SJCRH30 (cell line): Measurements from ENCODE around the gene PACSIN3. TPM values are rescaled to one million over a fixed set of nuclear protein-coding genes. Genes with fewer than 3 reads are reported as not detected.

Experiments
- DNase-seq, 2 experiments: peaks; one replicate each; pipeline ENCODE4 v3.0.0-alpha.2; 2015 to 2020
- H3K27ac ChIP-seq: fragments of 250-450 bp; sonication (Bioruptor Pico); 2 replicates; pipeline ENCODE4 v1.5.1; 2020; ENCODE audit warnings: mild to moderate bottlenecking, moderate library complexity
- H3K27me3 ChIP-seq: fragments of 250-450 bp; sonication (Bioruptor Pico); 2 replicates; pipeline ENCODE4 v1.5.1; 2020; ENCODE audit warnings: mild to moderate bottlenecking, moderate library complexity
- H3K36me3 ChIP-seq: fragments of 250-450 bp; sonication (Bioruptor Pico); 2 replicates; pipeline ENCODE4 v1.5.1; 2020; ENCODE audit warnings: mild to moderate bottlenecking, moderate library complexity
- H3K4me1 ChIP-seq: fragments of 250-450 bp; sonication (Bioruptor Pico); 2 replicates; pipeline ENCODE4 v1.5.1; 2020; ENCODE audit warnings: mild to moderate bottlenecking, moderate library complexity
- H3K4me3 ChIP-seq: fragments of 250-450 bp; sonication (Bioruptor Pico); 2 replicates; pipeline ENCODE4 v1.5.1; 2020; ENCODE audit warnings: mild to moderate bottlenecking, moderate library complexity
- H3K9me3 ChIP-seq: fragments of 250-450 bp; sonication (Bioruptor Pico); replicated peaks from 2 replicates; pipeline ENCODE4 v1.5.1; 2020; ENCODE audit warnings: mild to moderate bottlenecking, moderate library complexity
- total RNA-seq: library from RNA; depleted of rRNA; stranded (reverse); fragments of >200 nt; shearing (Covaris generic); gene quantifications from 2 replicates; pipeline ENCODE4 v1.2.3, GENCODE V29; 2014; rRNA removed

PACSIN3 gene
- total RNA-seq, 1 experiment from 2014 or later: 26.7 TPM

DNA sequence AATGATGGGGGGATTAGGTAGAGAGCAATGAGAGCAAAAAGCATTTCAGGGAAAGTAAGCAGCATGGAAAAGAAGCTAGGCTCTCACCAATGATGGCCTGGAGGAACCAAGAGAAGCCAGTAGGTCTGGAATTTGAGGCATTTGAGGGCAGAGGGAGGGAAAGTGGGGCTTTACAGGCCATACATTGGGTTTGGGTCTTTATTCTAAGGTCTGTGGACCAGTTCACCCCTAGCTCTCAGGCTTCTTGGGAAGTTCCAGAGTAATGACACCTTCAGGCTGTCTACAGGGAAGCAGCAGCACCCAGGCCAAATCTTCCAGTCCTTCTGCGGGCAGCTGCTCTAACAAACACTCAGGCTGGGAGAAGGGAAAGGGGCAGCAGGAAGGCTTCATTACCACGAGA lies 39.0 kb downstream of the PACSIN3 start:
- Histone ChIP-seq H3K9me3 (no peaks in the 10 kb centered on the region), H3K4me1 (peaks cover 15% of the 10 kb centered on the region), H3K27me3 (no peaks in the 10 kb centered on the region), H3K36me3 (no peaks in the 10 kb centered on the region), H3K27ac (no peak overlapping the region), H3K4me3 (no peak overlapping the region)
- no peak for DNase-seq

DNA sequence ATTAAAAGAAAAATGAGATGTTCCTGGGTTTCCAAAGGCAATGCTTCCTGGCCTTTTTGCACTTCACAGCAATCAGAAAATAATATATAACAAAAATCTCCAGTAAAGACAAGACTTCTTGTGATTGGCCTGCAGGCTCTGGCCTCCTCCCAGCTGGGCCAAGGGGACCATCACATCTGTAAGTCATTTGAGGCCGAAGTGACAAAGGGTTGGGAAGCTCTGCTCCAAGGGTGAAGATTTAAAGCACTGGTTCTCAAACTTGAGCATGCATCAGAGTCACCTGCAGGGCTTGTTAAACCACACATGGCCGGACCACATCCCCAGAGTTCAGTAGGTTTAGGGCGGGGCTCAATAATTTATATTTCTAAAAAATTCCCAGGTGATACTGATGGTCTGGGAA lies 41.7 kb downstream of the PACSIN3 start:
- no peak overlapping the region for H3K4me3 ChIP-seq
- H3K4me1 ChIP-seq: peaks cover 13% of the 10 kb centered on the region
- no peak for DNase-seq
- no peaks in the 10 kb centered on the region for H3K36me3 ChIP-seq
- H3K9me3 ChIP-seq: no peaks in the 10 kb centered on the region
- no peaks in the 10 kb centered on the region for H3K27me3 ChIP-seq
- H3K27ac ChIP-seq: no peak overlapping the region

DNA sequence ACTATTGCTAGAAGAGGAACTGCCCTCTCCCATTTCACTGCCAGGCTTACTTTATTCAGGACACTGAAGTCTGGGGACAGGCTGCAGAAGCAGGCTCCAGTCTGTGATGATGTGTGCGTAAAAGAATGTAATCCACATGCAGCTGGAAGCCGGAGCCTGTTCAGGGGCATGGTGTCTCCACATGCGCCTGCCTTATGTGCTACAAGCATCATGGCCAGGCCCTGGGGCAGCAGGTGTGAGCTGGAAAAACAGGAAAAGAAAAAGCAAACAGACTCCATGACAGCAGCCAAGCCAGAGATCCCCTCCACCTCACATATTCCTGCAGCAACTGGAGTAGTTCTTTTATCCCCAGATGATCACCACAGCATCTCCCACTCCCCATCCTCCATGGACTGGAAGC lies 42.9 kb downstream of the PACSIN3 start:
- Histone ChIP-seq H3K27ac (no peak overlapping the region; the same call in 1 of the 2 replicates), H3K27me3 (no peaks in the 10 kb centered on the region), H3K9me3 (no peaks in the 10 kb centered on the region), H3K4me3 (no peak overlapping the region), H3K36me3 (no peaks in the 10 kb centered on the region), H3K4me1 (peaks cover 7% of the 10 kb centered on the region)
- peak; percentile 80 to 85 for DNase-seq

DNA sequence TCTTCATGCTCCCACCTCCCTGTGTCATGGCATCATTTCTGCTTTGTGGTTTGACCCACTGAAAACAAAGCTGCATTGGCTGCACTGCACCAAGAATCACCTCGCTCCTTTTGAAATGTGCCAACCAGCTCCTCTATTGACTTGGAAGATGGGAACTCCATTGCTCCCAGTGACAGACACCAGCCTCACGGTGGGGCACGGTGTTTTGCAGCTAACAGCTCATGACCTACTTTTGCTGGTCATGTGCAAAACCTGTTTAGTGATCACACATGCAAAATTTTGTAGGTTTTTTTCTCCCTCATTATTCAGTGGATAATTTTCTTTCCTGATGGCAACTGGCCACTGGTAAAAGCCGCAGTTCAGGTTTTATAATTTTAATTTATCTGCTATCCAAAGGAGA lies 46.4 kb downstream of the PACSIN3 start:
- Histone ChIP-seq H3K9me3 (no peaks in the 10 kb centered on the region), H3K27me3 (no peaks in the 10 kb centered on the region), H3K36me3 (no peaks in the 10 kb centered on the region), H3K27ac (no peak overlapping the region), H3K4me1 (peaks cover 7% of the 10 kb centered on the region), H3K4me3 (no peak overlapping the region)
- no peak for DNase-seq

DNA sequence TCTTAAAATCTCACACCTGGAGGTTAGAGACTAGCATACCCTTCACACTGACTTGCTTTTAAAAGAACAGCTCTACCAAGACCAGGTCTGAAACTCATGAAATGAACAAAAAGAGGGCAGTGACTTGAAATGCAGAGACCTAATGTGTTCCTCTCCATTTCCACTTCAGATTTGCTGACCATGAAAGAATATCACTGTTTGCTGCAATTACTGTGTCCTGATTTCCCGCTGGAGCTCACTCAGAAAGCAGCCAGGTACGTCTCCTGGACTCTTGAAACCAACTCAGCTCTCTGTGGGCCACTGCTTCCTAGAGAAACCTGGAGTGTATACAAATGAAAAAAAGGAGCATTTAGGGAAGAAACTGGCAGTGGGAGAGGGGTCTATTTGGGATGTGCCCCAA lies 48.8 kb downstream of the PACSIN3 start:
- Histone ChIP-seq H3K27me3 (no peaks in the 10 kb centered on the region), H3K27ac (no peak overlapping the region), H3K4me3 (no peak overlapping the region), H3K9me3 (no peaks in the 10 kb centered on the region), H3K36me3 (no peaks in the 10 kb centered on the region), H3K4me1 (peaks cover under 1% of the 10 kb centered on the region)
- no peak for DNase-seq

DNA sequence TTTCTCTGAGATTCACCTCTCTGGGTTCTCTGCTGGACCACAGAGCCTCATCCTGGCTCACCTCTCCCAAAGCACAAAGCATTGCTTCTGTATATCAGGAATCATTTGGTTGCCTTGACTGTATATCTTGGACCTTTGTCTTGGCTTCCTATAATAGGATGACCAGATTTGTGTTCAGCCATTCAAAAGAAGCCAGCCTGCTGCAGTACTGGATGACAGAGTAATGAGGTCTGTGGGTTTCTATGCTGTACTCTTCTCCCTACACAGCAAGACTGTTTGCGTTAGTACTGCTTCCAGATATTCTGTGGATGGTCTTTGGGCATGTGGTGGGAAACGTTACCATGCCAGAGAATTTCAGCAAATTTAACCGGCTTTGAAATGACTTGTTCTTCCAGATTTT lies 49.3 kb downstream of the PACSIN3 start:
- no peaks in the 10 kb centered on the region for H3K36me3 ChIP-seq
- no peak for DNase-seq
- H3K27me3 ChIP-seq: no peaks in the 10 kb centered on the region
- H3K27ac ChIP-seq: no peak overlapping the region
- no peaks in the 10 kb centered on the region for H3K4me1 ChIP-seq
- no peaks in the 10 kb centered on the region for H3K9me3 ChIP-seq
- H3K4me3 ChIP-seq: no peak overlapping the region

DNA sequence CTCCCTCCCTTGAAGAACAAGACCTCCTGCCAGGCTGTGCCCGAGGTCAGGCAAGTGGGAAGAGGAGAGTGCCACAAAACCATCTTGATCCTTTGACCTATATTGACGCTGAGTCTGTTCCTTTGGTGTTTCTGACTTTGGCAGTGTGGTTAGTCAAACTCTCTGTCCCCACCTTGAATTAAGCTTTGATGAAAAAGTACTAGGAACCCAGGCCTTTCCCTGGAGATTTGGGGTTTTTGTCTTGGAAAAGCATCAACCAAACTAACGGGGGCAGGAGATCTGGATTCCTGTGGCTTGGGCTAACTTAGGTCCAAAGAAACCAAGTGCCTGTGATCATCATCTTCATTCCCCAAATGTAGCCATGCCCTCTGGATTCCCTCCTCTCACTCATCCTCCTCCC lies 49.9 kb downstream of the PACSIN3 start:
- Histone ChIP-seq H3K4me1 (peaks cover 2% of the 10 kb centered on the region), H3K4me3 (no peak overlapping the region), H3K27me3 (no peaks in the 10 kb centered on the region), H3K27ac (no peak overlapping the region), H3K9me3 (no peaks in the 10 kb centered on the region), H3K36me3 (no peaks in the 10 kb centered on the region)
- DNase-seq: no peak

DNA sequence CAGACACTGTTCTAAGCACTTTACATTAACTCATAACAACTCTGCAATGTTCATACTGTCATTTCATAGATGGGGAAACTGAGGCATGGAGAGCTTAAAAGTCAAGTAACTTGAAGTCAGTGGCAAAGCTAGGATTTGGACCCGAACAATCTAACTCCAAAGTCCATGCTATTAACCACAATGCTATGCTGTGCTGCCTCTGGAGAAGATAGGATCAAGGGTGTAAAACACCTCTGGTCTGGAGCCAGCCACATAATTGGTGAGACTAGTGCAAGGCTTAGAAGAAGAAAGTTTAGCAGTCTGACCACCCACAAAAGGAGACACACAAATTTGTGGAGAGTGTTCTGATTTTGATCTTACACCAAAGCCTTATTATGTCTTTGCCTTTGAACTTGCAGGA lies 53.3 kb downstream of the PACSIN3 start:
- Histone ChIP-seq H3K27me3 (no peaks in the 10 kb centered on the region), H3K4me3 (no peak overlapping the region), H3K4me1 (peaks cover 14% of the 10 kb centered on the region), H3K36me3 (no peaks in the 10 kb centered on the region), H3K9me3 (no peaks in the 10 kb centered on the region), H3K27ac (no peak overlapping the region)
- no peak for DNase-seq

DNA sequence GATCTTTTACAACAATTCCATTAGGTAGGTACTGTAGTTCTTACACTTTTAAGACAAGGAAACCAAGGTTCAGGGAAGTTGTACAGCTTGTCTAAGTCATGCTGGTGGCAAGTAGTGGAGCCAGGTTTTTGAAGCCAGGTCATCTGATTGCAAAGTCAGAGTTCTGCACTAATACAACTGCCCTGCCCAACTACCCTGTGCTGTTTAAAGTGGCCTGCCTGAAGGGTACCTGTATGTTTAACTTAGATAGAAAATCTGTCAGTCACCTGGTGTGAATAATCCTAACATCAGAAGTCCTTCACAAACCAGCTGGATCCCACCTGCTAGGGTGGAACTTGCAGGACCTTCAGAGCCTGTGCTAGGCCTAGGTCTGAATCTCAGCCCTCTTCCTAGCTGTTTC lies 53.7 kb downstream of the PACSIN3 start:
- DNase-seq: no peak
- no peaks in the 10 kb centered on the region for H3K36me3 ChIP-seq
- H3K4me3 ChIP-seq: no peak overlapping the region

DNA sequence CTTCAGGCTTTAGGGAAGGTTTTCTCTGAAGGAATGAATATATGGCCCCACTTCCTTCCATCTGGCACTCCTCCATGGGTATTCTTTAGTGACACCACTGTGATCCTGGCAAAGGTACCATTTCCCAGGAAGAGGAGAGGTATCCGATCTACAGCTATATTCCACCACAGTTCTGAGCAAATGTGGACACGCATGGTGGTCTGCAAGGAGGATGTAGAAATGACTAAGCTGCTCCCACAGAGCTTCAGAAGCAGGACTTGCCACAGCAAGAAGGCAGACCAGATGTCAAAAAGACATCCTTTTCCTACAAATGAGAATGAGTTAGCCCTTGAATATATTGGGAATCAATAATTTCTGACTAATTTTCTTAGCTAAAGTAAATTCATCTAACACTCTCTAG lies 55.1 kb downstream of the PACSIN3 start:
- H3K27me3 ChIP-seq: no peaks in the 10 kb centered on the region
- no peak for DNase-seq
- no peaks in the 10 kb centered on the region for H3K9me3 ChIP-seq
- peaks cover 14% of the 10 kb centered on the region for H3K4me1 ChIP-seq
- H3K36me3 ChIP-seq: no peaks in the 10 kb centered on the region
- H3K4me3 ChIP-seq: no peak overlapping the region
- peak overlapping the region; percentile 5; the same call in 1 of the 2 replicates for H3K27ac ChIP-seq

More for the DNA sequence above, 53.7 kb downstream of the PACSIN3 start:
- peaks cover 14% of the 10 kb centered on the region for H3K4me1 ChIP-seq
- no peaks in the 10 kb centered on the region for H3K9me3 ChIP-seq
- no peak overlapping the region for H3K27ac ChIP-seq
- H3K27me3 ChIP-seq: no peaks in the 10 kb centered on the region

DNA sequence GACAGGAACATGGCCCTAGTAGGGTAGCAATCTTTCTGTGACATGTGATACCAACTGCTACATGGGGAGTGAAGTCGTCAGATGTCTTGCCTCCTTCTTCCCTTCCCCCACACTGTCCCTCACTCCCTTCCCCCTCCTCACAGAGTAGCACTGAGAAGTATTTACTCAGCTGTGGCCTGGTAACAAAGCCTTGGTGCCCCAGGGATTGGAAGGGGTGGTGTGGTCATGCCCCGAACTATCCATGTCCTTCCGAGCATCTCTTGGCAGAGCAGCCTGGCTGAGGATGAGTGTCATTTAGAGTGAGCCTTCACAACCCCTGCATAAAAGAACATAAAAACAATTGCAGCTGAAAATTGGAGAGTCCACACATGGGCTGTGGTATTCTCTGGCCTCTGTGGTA lies 55.7 kb downstream of the PACSIN3 start:
- peak overlapping the region; percentile 5; the same call in 1 of the 2 replicates for H3K27ac ChIP-seq
- H3K9me3 ChIP-seq: no peaks in the 10 kb centered on the region
- no peaks in the 10 kb centered on the region for H3K27me3 ChIP-seq
- H3K4me3 ChIP-seq: no peak overlapping the region
- H3K36me3 ChIP-seq: no peaks in the 10 kb centered on the region
- peak; percentile 86 to 87 for DNase-seq
- H3K4me1 ChIP-seq: peaks cover 14% of the 10 kb centered on the region

Other genes starting within 250 kb of the PACSIN3 start
- 22.3 and 24.5 TPM in 2 replicates for gene CSTPP1, start 249.7 kb downstream of the PACSIN3 start, total RNA-seq
- 51.1 and 51.5 TPM in 2 replicates for gene ARFGAP2, start 9.6 kb downstream of the PACSIN3 start, total RNA-seq
- 10.7 and 11.1 TPM in 2 replicates for gene DDB2, start 28.5 kb upstream of the PACSIN3 start, total RNA-seq
- gene ACP2, start 62.4 kb upstream of the PACSIN3 start, total RNA-seq: 26.2 and 29.6 TPM in 2 replicates
- gene NR1H3, start 71.6 kb upstream of the PACSIN3 start, total RNA-seq: 4.1 and 6.2 TPM in 2 replicates
- gene MADD, start 83.7 kb upstream of the PACSIN3 start, total RNA-seq: 28.8 and 29.0 TPM in 2 replicates
- gene MYBPC3, start 166.3 kb upstream of the PACSIN3 start, total RNA-seq: not detected in 2 replicates
- gene SPI1, start 192.1 kb upstream of the PACSIN3 start, total RNA-seq: not detected in 2 replicates
- 17.3 and 24.4 TPM in 2 replicates for gene SLC39A13, start 222.2 kb upstream of the PACSIN3 start, total RNA-seq
- 236 and 258 TPM in 2 replicates for gene PSMC3, start 240.0 kb upstream of the PACSIN3 start, total RNA-seq